Tibial nerve (tissue), 4 donors: Measurements from ENCODE around the gene SIX4. TPM values are rescaled to one million over a fixed set of nuclear protein-coding genes. Genes with fewer than 3 reads are reported as not detected.
A peak's percentile ranks its signal among the peaks of the same experiment; 100 is the strongest.

Experiments used
- DNase-seq, 2 donors: peaks; one replicate each; pipeline ENCODE4 v3.0.0-alpha.2; 2019; ENCODE audit warnings: low spot score in 2 of 2
- H3K27ac ChIP-seq, 4 donors: fragments of 200-600 bp; sonication (generic) in 3 of 4; one replicate each; pipeline ENCODE4 v1.5.1; 2017 to 2019; ENCODE audit warnings: mild to moderate bottlenecking in 1 of 4
- H3K27me3 ChIP-seq, 2 donors: fragments of 200-600 bp; sonication (generic) in 1 of 2; one replicate each; pipeline versions ENCODE4 v1.5.1 to v1.6.0; 2017 to 2019
- H3K36me3 ChIP-seq, 3 donors: fragments of 200-600 bp; sonication (generic); one replicate each; pipeline ENCODE4 v1.5.1; 2018 to 2019
- H3K4me1 ChIP-seq, 4 donors: fragments of 200-600 bp; sonication (generic) in 3 of 4; one replicate each; pipeline ENCODE4 v1.5.1; 2017 to 2019
- H3K4me3 ChIP-seq, 4 donors: fragments of 200-600 bp; sonication (generic) in 3 of 4; one replicate each; pipeline ENCODE4 v1.5.1; 2017 to 2019; ENCODE audit warnings: mild to moderate bottlenecking in 1 of 4, moderate library complexity in 1 of 4
- H3K9me3 ChIP-seq, 4 donors: fragments of 200-600 bp; sonication (generic) in 3 of 4; one replicate each; pipeline ENCODE4 v1.5.1; 2017 to 2019
- EP300 ChIP-seq, 2 donors: sonication (generic); formaldehyde crosslinking; IDR thresholded peaks; one replicate each; pipeline ENCODE4 v1.6.1; 2017; ENCODE audit warnings: antibody characterized with exemption in 2 of 2, mild to moderate bottlenecking in 1 of 2
- POLR2A ChIP-seq, 2 donors: fragments of 450-650 bp; IDR thresholded peaks; one replicate each; pipeline ENCODE4 v1.6.1; 2017; ENCODE audit warnings: antibody characterized with exemption in 2 of 2, mild to moderate bottlenecking in 2 of 2, moderate library complexity in 2 of 2
- WGBS, 2 donors: methylation state at CpG; one replicate each; pipeline ENCODE4 v1.1.5; 2018; 5-methylcytosine and 5-hydroxymethylcytosine counted together
- total RNA-seq, 4 donors: library from RNA; depleted of rRNA; stranded (reverse); fragments of >200 nt; gene quantifications; one replicate each; pipeline ENCODE4 v1.1.0, GENCODE V29; 2016
- TF ChIP-seq, protein P1 (sequence below), 5 experiments: fragments of 200-600 bp in 3 of 5; fragments of 450-650 bp in 2 of 5; sonication (generic) in 3 of 5; IDR thresholded peaks; one replicate each; pipeline ENCODE4 v1.5.1; 2016 to 2019; ENCODE audit warnings: antibody characterized with exemption in 5 of 5, mild to moderate bottlenecking in 3 of 5, moderate library complexity in 2 of 5

Gene SIX4
- total RNA-seq, 4 donors from 2014 or later: 2.6 to 8.2 (median 4.7) TPM

DNA sequence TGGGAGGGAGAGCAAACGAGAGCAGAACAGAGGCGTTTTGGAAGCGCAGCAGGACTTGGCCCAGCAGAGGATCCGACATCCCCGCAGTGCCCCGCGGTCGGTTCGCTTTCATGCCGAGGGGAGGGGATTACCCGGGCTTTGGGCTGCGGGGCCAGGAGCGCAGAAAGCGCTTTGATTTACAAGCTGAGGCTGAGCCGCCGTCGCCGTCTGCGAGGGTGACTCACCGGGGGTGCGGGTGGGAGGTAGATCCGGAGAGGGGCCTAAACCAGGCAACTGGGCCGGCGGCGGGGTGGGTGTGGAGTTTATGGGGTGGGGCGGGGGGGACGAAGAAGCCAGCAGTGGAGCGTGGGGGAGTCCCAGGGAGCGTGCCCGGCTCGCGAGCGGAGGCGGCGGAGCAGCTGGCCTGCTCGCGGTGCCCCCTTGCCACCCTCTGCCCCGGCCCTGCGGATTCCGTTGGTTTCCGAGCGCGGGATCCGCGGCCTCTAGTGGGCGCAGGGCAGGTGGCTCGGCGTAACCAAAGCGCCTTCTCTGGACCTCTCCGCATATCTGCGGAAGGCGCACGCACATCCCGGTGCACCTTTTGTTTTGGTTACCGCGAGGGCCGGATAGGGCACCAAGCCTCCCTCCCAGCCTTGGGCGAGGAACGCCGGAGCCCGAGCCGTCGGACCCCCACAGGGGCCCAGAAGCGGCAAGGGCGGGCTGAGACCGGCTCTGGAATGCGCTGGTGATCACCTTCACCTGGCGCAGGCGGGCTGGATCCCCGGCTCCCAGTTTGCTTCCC, 2.6 kb downstream of the SIX4 start:
- Histone ChIP-seq H3K27me3 (peaks cover 0 to 85% of the 10 kb centered on the region in 2 donors), H3K4me3 (peak overlapping the region; percentile 47 to 88 (median 72)), H3K36me3 (no peaks in the 10 kb centered on the region), H3K27ac (peak overlapping the region in 1 of 4 donors; percentile 17), H3K9me3 (no peaks in the 10 kb centered on the region), H3K4me1 (peaks cover 0 to 32% (median 23%) of the 10 kb centered on the region in 4 donors)
- no peak for TF ChIP-seq POLR2A (IDR thresholded peaks at IDR 0.05)
- no peak for TF ChIP-seq EP300 (IDR thresholded peaks at IDR 0.05)
- TF ChIP-seq, protein P1, sequence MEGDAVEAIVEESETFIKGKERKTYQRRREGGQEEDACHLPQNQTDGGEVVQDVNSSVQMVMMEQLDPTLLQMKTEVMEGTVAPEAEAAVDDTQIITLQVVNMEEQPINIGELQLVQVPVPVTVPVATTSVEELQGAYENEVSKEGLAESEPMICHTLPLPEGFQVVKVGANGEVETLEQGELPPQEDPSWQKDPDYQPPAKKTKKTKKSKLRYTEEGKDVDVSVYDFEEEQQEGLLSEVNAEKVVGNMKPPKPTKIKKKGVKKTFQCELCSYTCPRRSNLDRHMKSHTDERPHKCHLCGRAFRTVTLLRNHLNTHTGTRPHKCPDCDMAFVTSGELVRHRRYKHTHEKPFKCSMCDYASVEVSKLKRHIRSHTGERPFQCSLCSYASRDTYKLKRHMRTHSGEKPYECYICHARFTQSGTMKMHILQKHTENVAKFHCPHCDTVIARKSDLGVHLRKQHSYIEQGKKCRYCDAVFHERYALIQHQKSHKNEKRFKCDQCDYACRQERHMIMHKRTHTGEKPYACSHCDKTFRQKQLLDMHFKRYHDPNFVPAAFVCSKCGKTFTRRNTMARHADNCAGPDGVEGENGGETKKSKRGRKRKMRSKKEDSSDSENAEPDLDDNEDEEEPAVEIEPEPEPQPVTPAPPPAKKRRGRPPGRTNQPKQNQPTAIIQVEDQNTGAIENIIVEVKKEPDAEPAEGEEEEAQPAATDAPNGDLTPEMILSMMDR (IDR thresholded peaks at IDR 0.05): peak in 2 of 5 experiments; percentile 6 to 17
- no peak for DNase-seq
- 8 to 11% methylated on average over 39 to 63 of the region's 70 CpGs for WGBS, 2 donors

DNA sequence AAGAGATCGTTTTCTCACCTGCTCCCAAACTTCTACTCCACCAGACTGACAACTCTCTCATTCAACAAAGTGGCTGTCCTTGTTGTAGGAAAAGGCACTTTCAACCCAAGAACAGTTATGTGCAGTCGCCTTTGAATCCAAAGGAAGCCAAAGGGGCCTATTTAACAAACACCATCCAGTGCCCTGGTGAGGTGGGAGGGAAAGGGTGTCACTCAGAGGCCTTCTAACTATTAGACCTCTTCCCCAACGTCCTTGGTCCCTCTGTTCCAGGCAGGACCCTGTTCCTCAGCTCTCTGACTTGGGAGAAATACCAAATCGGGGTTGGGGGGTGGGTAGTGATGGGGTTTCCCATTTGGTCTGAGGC, 3.2 kb downstream of the SIX4 start:
- Histone ChIP-seq H3K36me3 (no peaks in the 10 kb centered on the region), H3K27ac (peak overlapping the region in 1 of 4 donors; percentile 17), H3K27me3 (peaks cover 0 to 79% of the 10 kb centered on the region in 2 donors), H3K4me1 (peaks cover 0 to 32% (median 23%) of the 10 kb centered on the region in 4 donors), H3K9me3 (no peaks in the 10 kb centered on the region), H3K4me3 (peak overlapping the region in 2 of 4 donors; percentile 58 to 88)
- 52 to 64% methylated on average over 3 to 4 of the region's 4 CpGs for WGBS, 2 donors
- no peak for DNase-seq
- TF ChIP-seq, protein P1 (IDR thresholded peaks at IDR 0.05): no peak
- no peak for TF ChIP-seq EP300 (IDR thresholded peaks at IDR 0.05)
- no peak for TF ChIP-seq POLR2A (IDR thresholded peaks at IDR 0.05)

DNA sequence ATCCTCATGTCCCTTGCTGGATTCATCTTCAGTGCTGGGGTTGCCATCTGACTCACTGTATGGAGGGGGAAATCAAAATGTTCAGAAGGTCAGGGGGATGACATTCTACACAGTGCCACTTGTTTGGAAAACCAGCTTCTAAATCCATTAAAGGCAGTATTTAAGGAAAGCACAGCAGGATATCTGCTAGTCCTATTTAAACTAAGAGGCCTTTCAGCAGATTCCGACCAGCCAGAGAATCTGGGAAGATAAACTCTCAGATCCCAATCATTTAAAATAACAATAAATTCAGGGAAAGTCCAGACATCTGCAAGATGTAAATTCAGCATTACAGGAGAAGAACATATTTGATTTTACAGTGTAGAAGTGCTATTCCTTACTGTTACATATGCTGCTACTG, 3.8 kb downstream of the SIX4 start:
- Histone ChIP-seq H3K27me3 (peaks cover 0 to 74% of the 10 kb centered on the region in 2 donors), H3K9me3 (no peaks in the 10 kb centered on the region), H3K27ac (no peak overlapping the region), H3K4me1 (peaks cover 0 to 32% (median 23%) of the 10 kb centered on the region in 4 donors), H3K36me3 (no peaks in the 10 kb centered on the region), H3K4me3 (no peak overlapping the region)
- no peak for DNase-seq
- 85 to 90% methylated on average over 1 of the region's 1 CpG for WGBS, 2 donors
- no peak for TF ChIP-seq EP300 (IDR thresholded peaks at IDR 0.05)
- TF ChIP-seq POLR2A (IDR thresholded peaks at IDR 0.05): no peak
- TF ChIP-seq, protein P1 (IDR thresholded peaks at IDR 0.05): no peak

DNA sequence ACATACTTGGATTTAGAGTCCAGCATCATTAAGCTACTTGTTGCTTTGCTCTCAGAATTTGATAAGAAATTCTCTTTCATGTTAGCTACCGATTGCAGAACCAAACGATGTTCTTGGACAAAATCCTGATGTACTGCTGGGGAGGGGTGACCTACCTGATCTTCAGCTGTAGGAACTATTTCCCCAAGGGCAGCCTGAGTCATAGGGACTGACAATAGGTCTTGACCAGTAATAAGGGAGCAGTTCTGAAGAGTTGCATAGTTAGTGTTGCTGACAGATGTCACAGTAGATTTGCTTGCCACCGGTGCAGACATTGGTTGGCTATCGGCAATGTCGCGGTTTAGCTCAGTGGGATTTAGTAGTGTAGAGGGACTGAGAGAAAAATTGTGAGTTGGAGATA, 10.6 kb downstream of the SIX4 start:
- no peaks in the 10 kb centered on the region for H3K9me3 ChIP-seq
- no peaks in the 10 kb centered on the region for H3K36me3 ChIP-seq
- TF ChIP-seq POLR2A (IDR thresholded peaks at IDR 0.05): no peak
- DNase-seq: no peak
- WGBS, 2 donors: 82 to 88% methylated on average over 6 of the region's 6 CpGs
- H3K4me1 ChIP-seq: no peaks in the 10 kb centered on the region
- no peak overlapping the region for H3K27ac ChIP-seq
- peaks cover 0 to 10% of the 10 kb centered on the region in 2 donors for H3K27me3 ChIP-seq
- no peak overlapping the region for H3K4me3 ChIP-seq

DNA sequence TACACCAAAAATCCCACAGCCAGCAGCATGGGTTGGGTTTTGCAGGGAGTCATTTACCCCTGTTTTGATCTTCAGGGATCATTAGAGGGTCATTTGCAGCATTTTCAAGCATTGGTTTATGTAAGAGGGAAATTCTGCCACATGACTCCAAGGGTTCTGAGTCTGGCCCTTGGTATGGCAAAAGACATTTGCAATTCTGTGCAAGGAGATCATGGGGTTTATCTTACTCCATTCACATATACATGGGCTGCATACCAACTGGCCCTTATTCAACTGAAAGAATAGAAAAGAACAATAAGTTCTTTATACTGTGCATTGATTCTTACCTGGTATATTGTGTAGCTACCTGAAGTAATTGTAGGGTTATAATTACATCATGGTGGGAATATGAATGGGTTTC, 13.7 kb downstream of the SIX4 start:
- no peaks in the 10 kb centered on the region for H3K36me3 ChIP-seq
- no peaks in the 10 kb centered on the region for H3K27me3 ChIP-seq
- no peaks in the 10 kb centered on the region for H3K9me3 ChIP-seq
- no peak overlapping the region for H3K4me3 ChIP-seq
- no peaks in the 10 kb centered on the region for H3K4me1 ChIP-seq
- no peak for DNase-seq
- H3K27ac ChIP-seq: no peak overlapping the region
- TF ChIP-seq, protein P1 (IDR thresholded peaks at IDR 0.05): no peak
- TF ChIP-seq EP300 (IDR thresholded peaks at IDR 0.05) (no peak), POLR2A (IDR thresholded peaks at IDR 0.05) (no peak)
